Activated B cell treated with CpG ODN at 0.5 μM for 24 hours (primary cell): ENCODE results near the gene KCND2. TPM values are rescaled to one million over a fixed set of nuclear protein-coding genes. Genes with fewer than 3 reads are reported as not detected.

Experiments
- ATAC-seq: fragments of 200-7000 bp; cut with Tn5 transposase; one replicate; pipeline ENCODE4 v1.10.0; 2021; ENCODE audit warnings: low read depth, mild to moderate bottlenecking, moderate library complexity
- CTCF ChIA-PET: fragments of 350-600 bp; sonication (Branson Sonifier 250); formaldehyde crosslinking; loops from one replicate; lab custom pipeline; 2021; ENCODE audit warnings: antibody characterized with exemption; lab: Charles Lee
- POLR2A ChIA-PET: fragments of 350-600 bp; sonication (Branson Sonifier 250); formaldehyde crosslinking; loops from one replicate; lab custom pipeline; 2021; ENCODE audit warnings: antibody characterized with exemption; lab: Charles Lee
- DNase-seq: peaks from one replicate; pipeline ENCODE4 v3.0.0; 2022
- H3K27ac Mint-ChIP-seq: one replicate; pipeline ENCODE4 v1.8.0; 2020; ENCODE audit warnings: mixed read lengths
- H3K27me3 Mint-ChIP-seq: one replicate; pipeline ENCODE4 v1.8.0; 2021; ENCODE audit warnings: mixed read lengths
- H3K36me3 Mint-ChIP-seq: one replicate; pipeline ENCODE4 v1.8.0; 2021; ENCODE audit warnings: low read depth, mixed read lengths
- H3K4me1 Mint-ChIP-seq: one replicate; pipeline ENCODE4 v1.8.0; 2021; ENCODE audit warnings: mixed read lengths
- H3K4me3 Mint-ChIP-seq: one replicate; pipeline ENCODE4 v1.8.0; 2020; ENCODE audit warnings: mild to moderate bottlenecking, mixed read lengths
- H3K9me3 Mint-ChIP-seq: one replicate; pipeline ENCODE4 v1.8.0; 2020; ENCODE audit warnings: mixed read lengths
- CTCF ChIP-seq: fragments of 200-600 bp; IDR thresholded peaks from one replicate; pipeline ENCODE4 v1.8.0; 2022; ENCODE audit warnings: antibody characterized with exemption, mild to moderate bottlenecking
- intact Hi-C: fragments of 100-400 bp; cut with micrococcal nuclease; formaldehyde crosslinking; loops from one replicate; pipeline ENCODE4 v1.15.1; 2024
- total RNA-seq: library from RNA; stranded (reverse); gene quantifications from 2 replicates; pipeline ENCODE4 v1.2.3, GENCODE V29; 2022

The KCND2 gene
- total RNA-seq, 1 donor from 2014 or later, result not detected

- POLR2A ChIA-PET, result no interaction called here
Observed at GRCh38 chr7:120304674-120305073, 31.7 kb downstream of the KCND2 start.

GRCh38 chr7:120307991-120308545, 35.1 kb downstream of the KCND2 start:
- no peak overlapping the region for H3K4me3 Mint-ChIP-seq

More at GRCh38 chr7:120304674-120305073, 31.7 kb downstream of the KCND2 start:
- Mint-ChIP-seq H3K4me3 (no peak overlapping the region), H3K36me3 (no peaks in the 10 kb centered on the region), H3K9me3 (peaks cover 2% of the 10 kb centered on the region), H3K27ac (no peak overlapping the region), H3K27me3 (no peaks in the 10 kb centered on the region), H3K4me1 (no peaks in the 10 kb centered on the region)
- intact Hi-C loops, result no loop called here
- no peak for TF ChIP-seq CTCF
- CTCF ChIA-PET, result no interaction called here
- DNase-seq (no peak), ATAC-seq (no peak)

GRCh38 chr7:120311028-120311788, 38.2 kb downstream of the KCND2 start:
- DNase-seq (no peak), ATAC-seq (no peak)
- H3K27me3 Mint-ChIP-seq, result no peaks in the 10 kb centered on the region
- H3K4me1 Mint-ChIP-seq, result no peaks in the 10 kb centered on the region
- no peaks in the 10 kb centered on the region for H3K9me3 Mint-ChIP-seq
- ChIA-PET POLR2A (no interaction called here), CTCF (no interaction called here)
- H3K27ac Mint-ChIP-seq, result no peak overlapping the region
- TF ChIP-seq CTCF, result no peak
- no peaks in the 10 kb centered on the region for H3K36me3 Mint-ChIP-seq
- no peak overlapping the region for H3K4me3 Mint-ChIP-seq
- intact Hi-C loops, result no loop called here

More at GRCh38 chr7:120307991-120308545, 35.1 kb downstream of the KCND2 start:
- no peak for TF ChIP-seq CTCF
- H3K27ac Mint-ChIP-seq, result no peak overlapping the region
- peaks cover 2% of the 10 kb centered on the region for H3K9me3 Mint-ChIP-seq
- intact Hi-C loops, result no loop called here
- ATAC-seq, result no peak
- H3K27me3 Mint-ChIP-seq, result no peaks in the 10 kb centered on the region
- no peak for DNase-seq
- no peaks in the 10 kb centered on the region for H3K4me1 Mint-ChIP-seq
- CTCF ChIA-PET, result no interaction called here
- H3K36me3 Mint-ChIP-seq, result no peaks in the 10 kb centered on the region
- POLR2A ChIA-PET, result no interaction called here

GRCh38 chr7:120320218-120320961, 47.4 kb downstream of the KCND2 start:
- no peak for TF ChIP-seq CTCF
- no peaks in the 10 kb centered on the region for H3K4me1 Mint-ChIP-seq
- ChIA-PET CTCF (no interaction called here), POLR2A (no interaction called here)
- H3K4me3 Mint-ChIP-seq, result no peak overlapping the region
- DNase-seq (no peak), ATAC-seq (no peak)
- intact Hi-C loops, result no loop called here
- peaks cover 1% of the 10 kb centered on the region for H3K9me3 Mint-ChIP-seq
- H3K27me3 Mint-ChIP-seq, result no peaks in the 10 kb centered on the region
- no peak overlapping the region for H3K27ac Mint-ChIP-seq
- H3K36me3 Mint-ChIP-seq, result no peaks in the 10 kb centered on the region

GRCh38 chr7:120327054-120327453, 54.1 kb downstream of the KCND2 start:
- POLR2A ChIA-PET, result no interaction called here
- TF ChIP-seq CTCF, result no peak
- no peak overlapping the region for H3K4me3 Mint-ChIP-seq
- H3K36me3 Mint-ChIP-seq, result no peaks in the 10 kb centered on the region
- H3K27ac Mint-ChIP-seq, result no peak overlapping the region
- ATAC-seq (no peak), DNase-seq (no peak)
- intact Hi-C loops, result no loop called here
- no peaks in the 10 kb centered on the region for H3K27me3 Mint-ChIP-seq
- H3K4me1 Mint-ChIP-seq, result no peaks in the 10 kb centered on the region
- H3K9me3 Mint-ChIP-seq, result peaks cover 1% of the 10 kb centered on the region
- CTCF ChIA-PET, result no interaction called here
